ENCODE data around the gene AUTS2. TPM values are rescaled to one million over a fixed set of nuclear protein-coding genes. Genes with fewer than 3 reads are reported as not detected.

AUTS2 gene
- total RNA-seq, 1 donor from 2014 or later = 125 TPM

GRCh38 chr7:70616211-70616610 lies 1017.9 kb downstream of the AUTS2 start:
- DNase-seq (ENCODE audit: low spot score, unreplicated experiment) = no peak
- Mint-ChIP-seq H3K36me3 (ENCODE audit: insufficient read depth) (no peaks in the 10 kb centered on the region), H3K9me3 (ENCODE audit: low read depth) (no peaks in the 10 kb centered on the region), H3K27me3 (peaks cover 33% of the 10 kb centered on the region), H3K4me1 (ENCODE audit: low read depth) (peaks cover 3% of the 10 kb centered on the region), H3K4me3 (ENCODE audit: low read depth) (no peak overlapping the region), H3K27ac (no peak overlapping the region)
- no peak for TF ChIP-seq CTCF (IDR thresholded peaks at IDR 0.05; ENCODE audit: unreplicated experiment)

- Mint-ChIP-seq H3K36me3 (ENCODE audit: insufficient read depth) (no peaks in the 10 kb centered on the region), H3K27ac (no peak overlapping the region), H3K4me3 (ENCODE audit: low read depth) (no peak overlapping the region), H3K9me3 (ENCODE audit: low read depth) (no peaks in the 10 kb centered on the region), H3K27me3 (peaks cover 33% of the 10 kb centered on the region), H3K4me1 (ENCODE audit: low read depth) (peaks cover 3% of the 10 kb centered on the region)
- TF ChIP-seq CTCF (IDR thresholded peaks at IDR 0.05; ENCODE audit: unreplicated experiment) = no peak
- DNase-seq (ENCODE audit: low spot score, unreplicated experiment) = no peak
Measured at GRCh38 chr7:70616821-70617220, 1018.5 kb downstream of the AUTS2 start.

GRCh38 chr7:70618020-70618551 lies 1019.8 kb downstream of the AUTS2 start:
- Mint-ChIP-seq H3K27me3 (peaks cover 37% of the 10 kb centered on the region), H3K27ac (no peak overlapping the region), H3K4me1 (ENCODE audit: low read depth) (peaks cover 3% of the 10 kb centered on the region), H3K9me3 (ENCODE audit: low read depth) (no peaks in the 10 kb centered on the region), H3K36me3 (ENCODE audit: insufficient read depth) (no peaks in the 10 kb centered on the region), H3K4me3 (ENCODE audit: low read depth) (no peak overlapping the region)
- no peak for TF ChIP-seq CTCF (IDR thresholded peaks at IDR 0.05; ENCODE audit: unreplicated experiment)
- no peak for DNase-seq (ENCODE audit: low spot score, unreplicated experiment)

- Mint-ChIP-seq H3K4me3 (ENCODE audit: low read depth) (no peak overlapping the region), H3K27me3 (peaks cover 37% of the 10 kb centered on the region), H3K27ac (peak overlapping the region; percentile 20), H3K9me3 (ENCODE audit: low read depth) (no peaks in the 10 kb centered on the region), H3K4me1 (ENCODE audit: low read depth) (peaks cover 3% of the 10 kb centered on the region), H3K36me3 (ENCODE audit: insufficient read depth) (no peaks in the 10 kb centered on the region)
- no peak for TF ChIP-seq CTCF (IDR thresholded peaks at IDR 0.05; ENCODE audit: unreplicated experiment)
- DNase-seq (ENCODE audit: low spot score, unreplicated experiment) = no peak
Measured at GRCh38 chr7:70619130-70619529, 1020.9 kb downstream of the AUTS2 start.

- Mint-ChIP-seq H3K4me3 (ENCODE audit: low read depth) (no peak overlapping the region), H3K4me1 (ENCODE audit: low read depth) (peaks cover 3% of the 10 kb centered on the region), H3K36me3 (ENCODE audit: insufficient read depth) (no peaks in the 10 kb centered on the region), H3K27ac (no peak overlapping the region), H3K9me3 (ENCODE audit: low read depth) (no peaks in the 10 kb centered on the region), H3K27me3 (peaks cover 37% of the 10 kb centered on the region)
- TF ChIP-seq CTCF (IDR thresholded peaks at IDR 0.05; ENCODE audit: unreplicated experiment) = no peak
- no peak for DNase-seq (ENCODE audit: low spot score, unreplicated experiment)
Measured at GRCh38 chr7:70619659-70620058, 1021.4 kb downstream of the AUTS2 start.
